ENCODE measurements around the gene EVA1B. TPM values are rescaled to one million over a fixed set of nuclear protein-coding genes. Genes with fewer than 3 reads are reported as not detected.

The EVA1B gene
- total RNA-seq, 2 experiments from 2014 or later: 5.8 to 6.5 TPM

DNA sequence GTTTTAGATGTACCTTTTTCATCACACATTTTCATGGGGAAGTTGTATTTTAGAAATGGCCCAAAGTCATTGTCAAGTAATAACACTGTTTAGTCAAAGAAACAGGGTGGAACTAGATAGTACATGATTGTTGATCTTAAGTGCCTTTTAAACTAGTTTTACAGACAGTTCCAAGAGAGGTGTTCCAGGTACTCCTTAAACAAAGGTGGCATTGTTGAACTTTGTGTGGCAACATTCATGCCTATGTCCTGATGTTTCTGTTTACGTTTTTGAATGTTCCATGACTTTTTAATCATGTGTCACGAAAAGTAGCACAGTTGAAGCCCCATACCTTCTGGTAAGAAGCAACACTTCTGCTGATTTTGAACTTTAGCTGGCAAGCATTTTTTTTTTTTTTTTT, 26.4 kb downstream of the EVA1B start:
- Mint-ChIP-seq H3K27ac (no peak overlapping the region), H3K4me3 (no peak overlapping the region), H3K36me3 (ENCODE audit: low read depth) (peaks cover 56% of the 10 kb centered on the region), H3K9me3 (no peaks in the 10 kb centered on the region), H3K4me1 (ENCODE audit: low read depth) (peaks cover 21% of the 10 kb centered on the region), H3K27me3 (no peaks in the 10 kb centered on the region)
- POLR2A ChIA-PET: no interaction called here
- no peak for DNase-seq
- CTCF ChIA-PET: interaction anchor here (0.7 to 1.4 kb wide), 4 partner anchors 11 to 69 kb away, joined by 3 to 8 read pairs (median 3); no protein-coding TSS in a partner anchor
- intact Hi-C loops (cut with micrococcal nuclease): no loop called here
- no peak for ATAC-seq
- TF ChIP-seq, protein P1, sequence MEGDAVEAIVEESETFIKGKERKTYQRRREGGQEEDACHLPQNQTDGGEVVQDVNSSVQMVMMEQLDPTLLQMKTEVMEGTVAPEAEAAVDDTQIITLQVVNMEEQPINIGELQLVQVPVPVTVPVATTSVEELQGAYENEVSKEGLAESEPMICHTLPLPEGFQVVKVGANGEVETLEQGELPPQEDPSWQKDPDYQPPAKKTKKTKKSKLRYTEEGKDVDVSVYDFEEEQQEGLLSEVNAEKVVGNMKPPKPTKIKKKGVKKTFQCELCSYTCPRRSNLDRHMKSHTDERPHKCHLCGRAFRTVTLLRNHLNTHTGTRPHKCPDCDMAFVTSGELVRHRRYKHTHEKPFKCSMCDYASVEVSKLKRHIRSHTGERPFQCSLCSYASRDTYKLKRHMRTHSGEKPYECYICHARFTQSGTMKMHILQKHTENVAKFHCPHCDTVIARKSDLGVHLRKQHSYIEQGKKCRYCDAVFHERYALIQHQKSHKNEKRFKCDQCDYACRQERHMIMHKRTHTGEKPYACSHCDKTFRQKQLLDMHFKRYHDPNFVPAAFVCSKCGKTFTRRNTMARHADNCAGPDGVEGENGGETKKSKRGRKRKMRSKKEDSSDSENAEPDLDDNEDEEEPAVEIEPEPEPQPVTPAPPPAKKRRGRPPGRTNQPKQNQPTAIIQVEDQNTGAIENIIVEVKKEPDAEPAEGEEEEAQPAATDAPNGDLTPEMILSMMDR (IDR thresholded peaks at IDR 0.05): no peak

DNA sequence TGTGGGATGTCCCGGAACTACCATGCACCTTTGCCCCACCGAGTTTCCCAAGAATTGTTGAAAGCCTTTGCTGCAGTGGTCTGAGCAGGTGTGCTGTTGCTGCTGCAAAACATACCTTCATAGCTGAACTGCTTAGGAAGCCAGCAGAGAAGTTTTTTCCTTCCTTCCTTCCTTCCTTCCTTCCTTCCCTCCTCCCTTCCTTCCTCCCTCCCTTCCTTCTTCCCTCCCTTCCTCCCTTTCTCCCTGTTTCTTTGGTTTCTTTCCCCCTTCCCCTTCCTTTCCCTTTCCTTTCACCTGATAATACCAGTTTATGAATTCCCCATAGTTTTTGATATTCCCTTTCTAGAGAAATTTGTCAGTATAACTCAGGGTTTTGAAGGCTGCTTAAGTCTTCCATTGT, 28.1 kb downstream of the EVA1B start:
- DNase-seq: no peak
- H3K36me3 Mint-ChIP-seq (ENCODE audit: low read depth): peaks cover 58% of the 10 kb centered on the region
- H3K27ac Mint-ChIP-seq: peak overlapping the region; percentile 10
- H3K27me3 Mint-ChIP-seq: no peaks in the 10 kb centered on the region
- ChIA-PET CTCF (interaction anchor here (1.1 to 1.3 kb wide), 3 partner anchors 14 to 146 kb away, joined by 3 to 4 read pairs (median 3); partner anchors contain the start of gene TRAPPC3), POLR2A (no interaction called here)
- no peaks in the 10 kb centered on the region for H3K9me3 Mint-ChIP-seq
- H3K4me1 Mint-ChIP-seq (ENCODE audit: low read depth): peaks cover 13% of the 10 kb centered on the region
- no peak for ATAC-seq
- TF ChIP-seq, protein P1 (IDR thresholded peaks at IDR 0.05): no peak
- intact Hi-C loops (cut with micrococcal nuclease): no loop called here
- H3K4me3 Mint-ChIP-seq: no peak overlapping the region

DNA sequence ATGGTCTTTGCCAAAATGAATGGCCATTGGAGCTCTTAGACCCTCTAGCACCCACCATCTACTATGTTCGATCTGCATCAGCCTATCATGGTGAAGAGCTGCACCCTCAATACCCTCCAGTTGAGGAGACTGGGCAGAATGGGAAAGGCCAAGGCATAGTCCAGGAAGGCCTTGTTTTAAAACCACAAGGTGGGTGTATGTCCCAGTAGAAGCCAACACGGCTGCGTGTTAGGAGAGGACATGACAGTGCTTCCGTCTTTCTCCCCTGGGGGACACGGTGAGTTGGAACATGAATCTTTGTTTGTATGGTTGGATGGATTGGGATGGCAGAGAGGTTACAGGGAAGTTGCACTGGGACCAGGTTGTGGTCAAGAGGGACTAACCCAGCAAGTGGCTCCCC, 35.9 kb downstream of the EVA1B start:
- CTCF ChIA-PET: interaction anchor here (1.1 to 3.0 kb wide), 7 partner anchors 13 to 153 kb away, joined by 3 to 55 read pairs (median 9); partner anchors contain the start of genes SH3D21 and TRAPPC3
- H3K27me3 Mint-ChIP-seq: no peaks in the 10 kb centered on the region
- POLR2A ChIA-PET: interaction anchor here (0.6 to 1.3 kb wide), 3 partner anchors 20 to 273 kb away, joined by 4 to 5 read pairs (median 5); partner anchors contain the start of gene TRAPPC3
- DNase-seq: no peak
- H3K27ac Mint-ChIP-seq: peak overlapping the region; percentile 33
- H3K4me3 Mint-ChIP-seq: no peak overlapping the region
- no peak for ATAC-seq
- H3K4me1 Mint-ChIP-seq (ENCODE audit: low read depth): peaks cover 21% of the 10 kb centered on the region
- no peaks in the 10 kb centered on the region for H3K9me3 Mint-ChIP-seq
- H3K36me3 Mint-ChIP-seq (ENCODE audit: low read depth): peaks cover 69% of the 10 kb centered on the region
- intact Hi-C loops (cut with micrococcal nuclease): loop anchor here (5.0 to 10.0 kb wide), 2 partner anchors 135 to 193 kb away; no protein-coding TSS in a partner anchor
- TF ChIP-seq, protein P1 (IDR thresholded peaks at IDR 0.05): no peak

GRCh38 chr1:36286802-36287201, 36.6 kb downstream of the EVA1B start:
- intact Hi-C loops (cut with micrococcal nuclease): loop anchor here (5.0 to 10.0 kb wide), 2 partner anchors 135 to 192 kb away; no protein-coding TSS in a partner anchor
- CTCF ChIA-PET: interaction anchor here (1.2 to 3.0 kb wide), 15 partner anchors 11 to 194 kb away, joined by 3 to 55 read pairs (median 7); partner anchors contain the start of genes SH3D21 and TRAPPC3

More at GRCh38 chr1:36286802-36287201, 36.6 kb downstream of the EVA1B start:
- no peak for DNase-seq
- peaks cover 68% of the 10 kb centered on the region for H3K36me3 Mint-ChIP-seq (ENCODE audit: low read depth)
- no peak for ATAC-seq
- H3K4me3 Mint-ChIP-seq: no peak overlapping the region
- H3K4me1 Mint-ChIP-seq (ENCODE audit: low read depth): peaks cover 24% of the 10 kb centered on the region
- peak overlapping the region; percentile 58 for H3K27ac Mint-ChIP-seq
- POLR2A ChIA-PET: interaction anchor here (1.0 to 1.3 kb wide), 3 partner anchors 14 to 137 kb away, joined by 3 to 5 read pairs (median 5); partner anchors contain the start of gene TRAPPC3
- H3K27me3 Mint-ChIP-seq: no peaks in the 10 kb centered on the region
- H3K9me3 Mint-ChIP-seq: no peaks in the 10 kb centered on the region
- TF ChIP-seq, protein P1 (IDR thresholded peaks at IDR 0.05): no peak

Data from activated CD8-positive, alpha-beta T cell treated with anti-CD3 and anti-CD28 coated beads for 36 hours (primary cell).